GM13977 (cell line): ENCODE data around the gene CFI.

Source experiments
- DNase-seq: peaks from one replicate; pipeline ENCODE4 v3.0.0; 2012; ENCODE audit warnings: low spot score
- CTCF ChIP-seq: IDR thresholded peaks from 2 replicates; pipeline ENCODE4 v1.5.1; 2012; ENCODE audit warnings: mild to moderate bottlenecking, control low read depth; ENCODE audit not compliant: insufficient read depth; ENCODE audit errors: extremely low read depth, missing control alignments
- in situ Hi-C: fragments of 300-500 bp; cut with MboI; formaldehyde crosslinking; loops from one replicate; pipeline ENCODE4 v1.12.0; 2022; ENCODE audit warnings: low sequenced_read_pairs, low pct_unique_long_range_greater_than_20kb, mixed read lengths, inconsistent platforms; ENCODE audit not compliant: unreplicated experiment

CFI gene

GRCh38 chr4:109729117-109729717 is 72.6 kb downstream of the CFI start:
- TF ChIP-seq CTCF, result no peak
- in situ Hi-C loops, result no loop called here

GRCh38 chr4:109728385-109728784 is 73.4 kb downstream of the CFI start:
- no peak for TF ChIP-seq CTCF
- in situ Hi-C loops, result no loop called here
- DNase-seq, result no peak

More at GRCh38 chr4:109729117-109729717, 72.6 kb downstream of the CFI start:
- no peak for DNase-seq

GRCh38 chr4:109723110-109723509 is 78.7 kb downstream of the CFI start:
- no peak for DNase-seq

GRCh38 chr4:109722357-109722756 is 79.4 kb downstream of the CFI start:
- DNase-seq, result no peak
- in situ Hi-C loops, result no loop called here
- no peak for TF ChIP-seq CTCF

More at GRCh38 chr4:109723110-109723509, 78.7 kb downstream of the CFI start:
- in situ Hi-C loops, result no loop called here
- no peak for TF ChIP-seq CTCF

- no peak for DNase-seq
- in situ Hi-C loops, result no loop called here
- no peak for TF ChIP-seq CTCF
Observed at GRCh38 chr4:109721033-109721432, 80.8 kb downstream of the CFI start.

- TF ChIP-seq CTCF, result no peak
- in situ Hi-C loops, result no loop called here
- DNase-seq, result no peak
Observed at GRCh38 chr4:109719604-109720003, 82.2 kb downstream of the CFI start.
